Lower leg skin (tissue), 4 donors: ENCODE data around the gene IL17RA. TPM values are rescaled to one million over a fixed set of nuclear protein-coding genes. Genes with fewer than 3 reads are reported as not detected.

Experiments
- DNase-seq, 2 donors: peaks; one replicate each; pipeline ENCODE4 v3.0.0-alpha.2; 2019; ENCODE audit warnings: low spot score in 2 of 2
- H3K4me3 ChIP-seq: fragments of 200-600 bp; sonication (generic); 2 replicates; pipeline ENCODE4 v1.5.1; 2017; ENCODE audit warnings: mild to moderate bottlenecking, low read depth; ENCODE audit not compliant: poor library complexity, severe bottlenecking
- CTCF ChIP-seq, 3 donors: fragments of 450-650 bp; IDR thresholded peaks; one replicate each; pipeline ENCODE4 v1.5.1; 2016; ENCODE audit warnings: antibody characterized with exemption in 3 of 3, mild to moderate bottlenecking in 3 of 3, moderate library complexity in 2 of 3
- POLR2A ChIP-seq, 2 donors: fragments of 450-650 bp; IDR thresholded peaks; one replicate each; pipeline ENCODE4 v1.6.1; 2016 to 2017; ENCODE audit warnings: antibody characterized with exemption in 2 of 2, mild to moderate bottlenecking in 1 of 2, moderate library complexity in 1 of 2
- WGBS, 2 donors: methylation state at CpG; one replicate each; pipeline ENCODE4 v1.1.5; 2018; 5-methylcytosine and 5-hydroxymethylcytosine counted together
- intact Hi-C: fragments of 100-400 bp; cut with DNase I; formaldehyde crosslinking; loops from one replicate; pipeline ENCODE4 v1.15.0; 2023; ENCODE audit warnings: low total_unique reads
- total RNA-seq, 4 donors: library from RNA; depleted of rRNA; stranded (reverse); fragments of >200 nt; gene quantifications; one replicate each; pipeline ENCODE4 v1.1.0, GENCODE V29; 2016

IL17RA gene
- total RNA-seq, 4 donors from 2014 or later, result 17.6 to 30.6 (median 21.3) TPM

DNA sequence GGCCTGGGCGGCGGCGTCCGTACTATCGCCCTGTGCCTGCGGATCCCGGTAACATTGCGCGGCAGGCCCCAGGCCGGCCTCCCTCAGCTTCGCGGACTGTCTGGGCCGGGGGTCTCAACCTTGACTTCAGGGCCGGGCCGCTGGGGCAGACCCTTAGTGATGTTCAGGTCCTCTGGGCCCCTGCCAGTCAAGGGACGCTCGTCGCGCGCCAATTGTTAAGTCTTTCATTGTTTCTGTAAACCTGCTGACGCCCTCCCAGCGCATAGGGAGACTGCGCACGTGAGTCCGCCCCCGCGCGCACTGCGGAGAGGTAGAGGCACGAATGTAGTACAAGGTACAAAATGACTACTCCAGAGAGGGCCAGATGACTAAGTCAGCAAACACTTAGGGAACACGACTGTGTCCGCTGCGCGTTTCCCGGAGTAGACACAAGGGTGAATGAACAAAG, 74.7 kb downstream of the IL17RA start:
- peak; percentile 36 to 90 for DNase-seq
- H3K4me3 ChIP-seq, result peak overlapping the region; percentile 50
- intact Hi-C loops, result no loop called here
- WGBS, 2 donors, result 1 to 9% methylated on average over 20 to 32 of the region's 35 CpGs
- TF ChIP-seq CTCF (IDR thresholded peaks at IDR 0.05), result no peak
- TF ChIP-seq POLR2A (IDR thresholded peaks at IDR 0.05), result no peak

GRCh38 chr22:17161991-17162390, 77.2 kb downstream of the IL17RA start:
- intact Hi-C loops, result loop anchor here (10.0 kb wide), 1 partner anchor 87 kb away; no protein-coding TSS in a partner anchor
- TF ChIP-seq POLR2A (IDR thresholded peaks at IDR 0.05) (no peak), CTCF (IDR thresholded peaks at IDR 0.05) (no peak)
- 87 to 93% methylated on average over 3 of the region's 3 CpGs for WGBS, 2 donors
- no peak for DNase-seq
- H3K4me3 ChIP-seq, result no peak overlapping the region

GRCh38 chr22:17162731-17163130, 77.9 kb downstream of the IL17RA start:
- H3K4me3 ChIP-seq, result no peak overlapping the region
- WGBS, 2 donors, result 72 to 88% methylated on average over 8 of the region's 8 CpGs
- TF ChIP-seq POLR2A (IDR thresholded peaks at IDR 0.05), result no peak
- TF ChIP-seq CTCF (IDR thresholded peaks at IDR 0.05), result no peak
- intact Hi-C loops, result loop anchor here (10.0 kb wide), 1 partner anchor 88 kb away; no protein-coding TSS in a partner anchor
- no peak for DNase-seq

- 90 to 92% methylated on average over 3 of the region's 3 CpGs for WGBS, 2 donors
- no peak overlapping the region for H3K4me3 ChIP-seq
- intact Hi-C loops, result loop anchor here (10.0 kb wide), 1 partner anchor 90 kb away; no protein-coding TSS in a partner anchor
- no peak for TF ChIP-seq CTCF (IDR thresholded peaks at IDR 0.05)
- no peak for TF ChIP-seq POLR2A (IDR thresholded peaks at IDR 0.05)
- no peak for DNase-seq
These were observed 79.7 kb downstream of the IL17RA start for GRCh38 chr22:17164392-17165024.

Other genes with a start within 250 kb of the IL17RA start
- under 1 TPM in 3 of 4 donors, not detected in 1; 0.16 to 0.61 (median 0.46) TPM for gene GAB4, start 76.8 kb upstream of the IL17RA start, total RNA-seq
- 1 to 10 TPM in 2 of 4 donors, under 1 TPM in 2; 0.53 to 2.6 (median 1.0) TPM for gene TMEM121B, start 36.4 kb downstream of the IL17RA start, total RNA-seq
- gene HDHD5, start 74.3 kb downstream of the IL17RA start, total RNA-seq, result 10 to 100 TPM; 36.8 to 50.4 (median 39.7) TPM
- gene ADA2, start 134.4 kb downstream of the IL17RA start, total RNA-seq, result 1 to 10 TPM; 2.1 to 7.7 (median 4.6) TPM